GM10266 (cell line): ENCODE measurements around the gene SYK.

Experiments
- DNase-seq: peaks from one replicate; pipeline ENCODE4 v3.0.0; 2012; ENCODE audit errors: extremely low spot score
- CTCF ChIP-seq: IDR thresholded peaks from 2 replicates; pipeline ENCODE4 v1.5.1; 2012; ENCODE audit warnings: mild to moderate bottlenecking, low read depth; ENCODE audit not compliant: control insufficient read depth, insufficient read depth; ENCODE audit errors: missing control alignments

SYK gene

GRCh38 chr9:90807006-90807405 is 5.4 kb downstream of the SYK start:
- DNase-seq, result no peak

GRCh38 chr9:90808398-90808797 is 6.8 kb downstream of the SYK start:
- no peak for DNase-seq
- TF ChIP-seq CTCF, result no peak

More at GRCh38 chr9:90807006-90807405, 5.4 kb downstream of the SYK start:
- TF ChIP-seq CTCF, result no peak

GRCh38 chr9:90808890-90809685 is 7.5 kb downstream of the SYK start:
- no peak for TF ChIP-seq CTCF
- DNase-seq, result no peak

- no peak for DNase-seq
- no peak for TF ChIP-seq CTCF
Measured at GRCh38 chr9:90810691-90811090, 9.1 kb downstream of the SYK start.

GRCh38 chr9:90813046-90813445 is 11.4 kb downstream of the SYK start:
- DNase-seq, result no peak
- no peak for TF ChIP-seq CTCF

GRCh38 chr9:90813523-90813922 is 11.9 kb downstream of the SYK start:
- no peak for TF ChIP-seq CTCF
- no peak for DNase-seq

- DNase-seq, result no peak
- no peak for TF ChIP-seq CTCF
Measured at GRCh38 chr9:90814355-90814754, 12.7 kb downstream of the SYK start.
